Upper lobe of left lung (tissue), 4 donors: ENCODE data around the gene CKAP2L.

Source experiments
- POLR2A ChIP-seq, 4 donors: fragments of 450-650 bp; IDR thresholded peaks; one replicate each; pipeline ENCODE4 v1.5.1; 2016 to 2017; ENCODE audit warnings: antibody characterized with exemption in 4 of 4, mild to moderate bottlenecking in 2 of 4
- TF ChIP-seq, protein P1 (sequence below), 6 experiments: fragments of 450-650 bp in 4 of 6; fragments of 200-600 bp in 2 of 6; sonication (generic) in 2 of 6; IDR thresholded peaks; one replicate each; pipeline ENCODE4 v1.5.1; 2016 to 2019; ENCODE audit warnings: antibody characterized with exemption in 6 of 6

DNA sequence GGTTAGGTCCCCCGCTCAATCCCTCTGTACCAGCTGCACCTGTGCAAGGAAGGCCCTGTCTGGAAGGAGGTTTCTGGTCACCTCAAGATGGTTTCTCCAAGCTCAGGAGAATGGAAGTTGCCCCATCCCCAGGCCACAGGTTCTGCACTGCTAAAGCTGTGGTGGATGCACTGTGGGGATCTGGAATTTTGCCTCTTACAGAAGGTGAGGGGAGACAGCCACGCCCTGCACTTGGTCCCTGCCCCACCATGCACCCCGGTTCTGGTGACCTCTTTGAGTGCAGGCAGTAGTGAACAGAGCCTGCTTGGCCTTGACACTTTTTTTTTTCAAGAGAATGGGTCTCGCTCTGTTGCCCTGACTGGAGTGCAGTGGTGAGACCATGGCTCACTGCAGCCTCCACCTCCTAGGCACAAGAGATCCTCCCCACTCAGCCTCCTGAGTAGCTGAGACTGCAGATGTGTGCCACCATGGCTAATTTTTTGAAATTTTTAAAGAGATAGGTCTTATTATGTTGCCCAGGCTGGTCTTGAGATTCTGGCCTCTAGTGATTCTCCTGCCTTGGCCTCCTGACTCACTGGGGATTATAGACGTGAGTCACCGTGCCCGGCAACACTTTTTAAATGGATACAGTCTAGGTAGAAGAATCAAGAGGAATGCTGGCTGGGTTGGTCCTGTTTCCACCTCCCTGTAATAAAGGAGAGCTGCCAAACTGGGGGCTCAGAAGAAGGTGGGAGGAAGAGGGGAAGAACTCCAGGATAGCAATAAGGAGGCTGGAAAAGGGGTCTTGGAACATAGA lies 49.4 kb downstream of the CKAP2L start:
- TF ChIP-seq, protein P1, sequence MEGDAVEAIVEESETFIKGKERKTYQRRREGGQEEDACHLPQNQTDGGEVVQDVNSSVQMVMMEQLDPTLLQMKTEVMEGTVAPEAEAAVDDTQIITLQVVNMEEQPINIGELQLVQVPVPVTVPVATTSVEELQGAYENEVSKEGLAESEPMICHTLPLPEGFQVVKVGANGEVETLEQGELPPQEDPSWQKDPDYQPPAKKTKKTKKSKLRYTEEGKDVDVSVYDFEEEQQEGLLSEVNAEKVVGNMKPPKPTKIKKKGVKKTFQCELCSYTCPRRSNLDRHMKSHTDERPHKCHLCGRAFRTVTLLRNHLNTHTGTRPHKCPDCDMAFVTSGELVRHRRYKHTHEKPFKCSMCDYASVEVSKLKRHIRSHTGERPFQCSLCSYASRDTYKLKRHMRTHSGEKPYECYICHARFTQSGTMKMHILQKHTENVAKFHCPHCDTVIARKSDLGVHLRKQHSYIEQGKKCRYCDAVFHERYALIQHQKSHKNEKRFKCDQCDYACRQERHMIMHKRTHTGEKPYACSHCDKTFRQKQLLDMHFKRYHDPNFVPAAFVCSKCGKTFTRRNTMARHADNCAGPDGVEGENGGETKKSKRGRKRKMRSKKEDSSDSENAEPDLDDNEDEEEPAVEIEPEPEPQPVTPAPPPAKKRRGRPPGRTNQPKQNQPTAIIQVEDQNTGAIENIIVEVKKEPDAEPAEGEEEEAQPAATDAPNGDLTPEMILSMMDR (IDR thresholded peaks at IDR 0.05), result no peak
- TF ChIP-seq POLR2A (IDR thresholded peaks at IDR 0.05), result no peak
